Astrocyte of the cerebellum (primary cell): Measurements from ENCODE around the gene CBX8.

Experiments
- DNase-seq: peaks from one replicate; pipeline ENCODE4 v3.0.0-alpha.2; 2011; ENCODE audit warnings: low read depth
- H3K4me3 ChIP-seq: 2 replicates; pipeline ENCODE4 v1.5.1; 2011; ENCODE audit warnings: mild to moderate bottlenecking, low read depth, low read length, moderate library complexity
- in situ Hi-C: cut with HindIII; loops from 2 replicates; pipeline ENCODE4 v1.10.0; 2017; ENCODE audit warnings: low sequenced_read_pairs
- TF ChIP-seq, protein P1 (sequence below): IDR thresholded peaks from 2 replicates; pipeline ENCODE4 v1.5.1; 2012; ENCODE audit warnings: low read length, low read depth, moderate library complexity, mild to moderate bottlenecking; ENCODE audit errors: missing control alignments

CBX8 gene

DNA sequence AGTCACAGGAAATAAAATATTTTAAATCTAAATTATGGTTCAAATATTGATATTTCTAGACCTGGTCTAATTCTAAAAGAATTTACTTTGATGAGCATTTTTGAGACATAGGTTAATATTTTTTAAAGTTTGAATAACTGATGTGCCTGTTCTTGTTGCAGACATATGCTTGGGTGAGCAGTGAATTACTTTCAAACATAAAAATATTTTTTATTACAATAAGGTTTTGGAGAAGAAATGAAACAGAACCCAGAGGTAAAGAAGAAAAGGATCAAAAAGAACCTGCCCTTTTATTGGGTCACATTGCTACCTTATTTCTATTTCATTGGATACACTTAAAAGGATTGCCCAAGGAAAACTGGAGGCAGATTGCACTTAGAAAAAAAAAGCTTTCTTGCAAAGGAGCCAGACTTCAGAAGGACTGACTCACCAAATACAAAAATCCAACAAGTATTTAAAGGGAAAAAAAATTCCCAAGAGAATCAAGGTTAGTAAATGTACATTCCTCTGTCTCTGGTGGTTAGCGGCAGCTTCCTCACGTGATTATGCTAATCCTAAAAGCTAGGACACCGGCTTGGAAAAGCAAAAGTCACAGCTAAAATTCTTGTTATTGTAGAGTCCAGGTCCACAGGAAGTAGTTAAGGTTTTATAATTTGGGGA, 47.6 kb downstream of the CBX8 start:
- no peak overlapping the region for H3K4me3 ChIP-seq
- TF ChIP-seq, protein P1, sequence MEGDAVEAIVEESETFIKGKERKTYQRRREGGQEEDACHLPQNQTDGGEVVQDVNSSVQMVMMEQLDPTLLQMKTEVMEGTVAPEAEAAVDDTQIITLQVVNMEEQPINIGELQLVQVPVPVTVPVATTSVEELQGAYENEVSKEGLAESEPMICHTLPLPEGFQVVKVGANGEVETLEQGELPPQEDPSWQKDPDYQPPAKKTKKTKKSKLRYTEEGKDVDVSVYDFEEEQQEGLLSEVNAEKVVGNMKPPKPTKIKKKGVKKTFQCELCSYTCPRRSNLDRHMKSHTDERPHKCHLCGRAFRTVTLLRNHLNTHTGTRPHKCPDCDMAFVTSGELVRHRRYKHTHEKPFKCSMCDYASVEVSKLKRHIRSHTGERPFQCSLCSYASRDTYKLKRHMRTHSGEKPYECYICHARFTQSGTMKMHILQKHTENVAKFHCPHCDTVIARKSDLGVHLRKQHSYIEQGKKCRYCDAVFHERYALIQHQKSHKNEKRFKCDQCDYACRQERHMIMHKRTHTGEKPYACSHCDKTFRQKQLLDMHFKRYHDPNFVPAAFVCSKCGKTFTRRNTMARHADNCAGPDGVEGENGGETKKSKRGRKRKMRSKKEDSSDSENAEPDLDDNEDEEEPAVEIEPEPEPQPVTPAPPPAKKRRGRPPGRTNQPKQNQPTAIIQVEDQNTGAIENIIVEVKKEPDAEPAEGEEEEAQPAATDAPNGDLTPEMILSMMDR: no peak
- DNase-seq: peak; percentile 32
- in situ Hi-C loops: no loop called here

DNA sequence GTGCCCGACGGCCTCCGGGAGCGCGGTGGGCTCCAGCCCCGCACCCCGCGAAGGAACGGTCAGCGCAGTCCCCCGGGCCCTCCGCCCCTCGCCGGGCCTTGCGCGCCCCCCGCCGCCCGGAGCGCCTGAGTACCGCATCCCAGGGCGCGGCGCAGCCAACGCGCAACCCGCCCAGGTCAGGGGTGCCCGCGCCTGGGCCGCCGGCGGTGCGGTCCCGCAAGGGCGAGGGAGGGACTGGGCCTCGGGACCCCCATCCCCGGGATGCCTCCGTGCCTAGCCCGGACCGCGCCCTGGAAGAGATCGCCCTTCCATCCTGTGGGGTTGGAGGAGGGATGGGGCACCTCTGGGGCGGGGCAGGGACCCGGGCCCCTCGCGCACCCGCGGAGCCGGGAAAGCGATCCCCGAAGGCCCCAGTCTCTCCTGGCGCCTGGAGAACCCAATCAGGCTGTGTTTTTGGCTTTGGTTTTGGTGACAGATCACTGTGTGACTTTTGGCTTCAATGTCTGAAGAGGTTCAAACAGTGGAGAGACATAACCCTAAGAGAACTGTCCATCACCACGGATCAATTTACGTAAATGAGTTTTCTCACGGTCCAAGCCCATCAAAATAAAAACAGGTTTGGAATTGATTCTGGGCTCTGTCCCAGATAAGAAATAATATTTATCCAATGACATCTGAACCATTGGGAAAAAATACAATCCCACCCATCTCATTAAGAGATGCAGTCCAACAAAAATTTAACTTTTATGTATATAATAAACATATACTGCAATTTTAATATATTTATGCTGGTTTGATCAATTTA, 48.4 kb downstream of the CBX8 start:
- no peak overlapping the region for H3K4me3 ChIP-seq
- TF ChIP-seq, protein P1: no peak
- in situ Hi-C loops: no loop called here
- DNase-seq: no peak

DNA sequence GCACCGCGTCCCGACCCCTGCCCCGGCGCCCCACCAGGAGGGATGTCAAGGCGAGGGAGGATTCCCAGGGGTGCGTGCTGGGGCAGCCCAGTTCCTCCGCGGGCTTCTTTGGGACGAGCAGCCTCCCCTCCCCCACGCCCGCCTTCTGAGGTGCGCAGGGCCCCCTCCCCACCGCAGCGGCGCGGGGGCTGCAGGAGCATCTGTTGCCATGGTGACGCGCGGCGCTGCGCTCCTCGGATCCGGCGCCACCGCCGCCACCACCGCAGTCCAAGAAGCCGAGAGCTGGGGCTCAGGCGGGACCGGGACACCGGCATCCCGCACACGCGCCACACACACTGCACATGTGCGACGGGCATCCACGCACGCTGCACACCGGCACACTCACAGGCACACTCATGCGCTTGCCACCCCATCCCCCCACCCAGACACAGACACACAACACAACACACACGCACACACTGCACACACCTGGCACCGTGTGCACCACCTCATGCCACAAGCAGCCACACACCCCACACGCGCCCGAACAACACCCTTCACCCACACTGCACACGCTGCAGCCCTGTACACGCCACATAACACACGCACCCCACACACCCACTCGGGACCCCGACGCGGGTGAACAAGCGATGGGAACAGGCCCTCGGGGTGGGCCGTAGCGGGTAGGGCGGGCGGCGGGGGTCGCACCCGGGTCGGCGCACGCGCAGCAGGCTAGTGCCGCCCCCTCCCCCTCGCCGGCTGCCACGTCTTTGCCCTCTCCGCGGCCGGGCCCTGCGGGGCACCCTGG, 49.2 kb downstream of the CBX8 start:
- no peak for DNase-seq
- TF ChIP-seq, protein P1: no peak
- in situ Hi-C loops: no loop called here
- H3K4me3 ChIP-seq: no peak overlapping the region

DNA sequence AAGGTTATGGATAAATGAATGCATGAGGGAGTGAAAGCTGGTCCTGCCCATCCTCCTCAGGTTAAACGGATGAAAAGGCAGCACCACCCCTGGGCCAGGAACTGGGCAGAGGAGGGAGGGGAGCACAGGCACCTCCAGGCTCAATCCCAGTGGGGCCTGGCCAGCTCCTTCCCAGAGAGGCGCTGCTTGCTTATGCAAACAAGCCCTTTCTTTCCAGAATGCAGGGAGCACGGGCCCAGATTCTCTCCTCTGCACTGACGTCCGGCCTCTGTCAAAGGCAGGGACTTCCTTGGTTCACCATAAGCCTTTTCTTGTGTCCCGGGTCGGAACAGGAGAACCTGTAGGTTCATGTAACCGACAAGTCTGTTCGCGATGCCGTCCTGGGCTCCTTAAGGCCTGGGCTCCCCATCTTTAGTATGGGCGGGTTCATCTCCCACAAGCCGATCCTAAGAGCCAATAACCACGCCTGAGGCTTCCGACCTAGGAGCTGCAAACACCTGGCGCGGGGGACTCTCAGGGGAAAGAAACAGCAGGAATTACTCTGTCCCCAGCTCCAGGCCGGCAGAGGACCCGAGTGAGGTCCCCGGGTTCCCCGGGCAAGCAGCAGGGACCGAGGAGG, 49.9 kb downstream of the CBX8 start:
- TF ChIP-seq, protein P1: no peak
- H3K4me3 ChIP-seq: no peak overlapping the region
- no peak for DNase-seq
- in situ Hi-C loops: no loop called here

DNA sequence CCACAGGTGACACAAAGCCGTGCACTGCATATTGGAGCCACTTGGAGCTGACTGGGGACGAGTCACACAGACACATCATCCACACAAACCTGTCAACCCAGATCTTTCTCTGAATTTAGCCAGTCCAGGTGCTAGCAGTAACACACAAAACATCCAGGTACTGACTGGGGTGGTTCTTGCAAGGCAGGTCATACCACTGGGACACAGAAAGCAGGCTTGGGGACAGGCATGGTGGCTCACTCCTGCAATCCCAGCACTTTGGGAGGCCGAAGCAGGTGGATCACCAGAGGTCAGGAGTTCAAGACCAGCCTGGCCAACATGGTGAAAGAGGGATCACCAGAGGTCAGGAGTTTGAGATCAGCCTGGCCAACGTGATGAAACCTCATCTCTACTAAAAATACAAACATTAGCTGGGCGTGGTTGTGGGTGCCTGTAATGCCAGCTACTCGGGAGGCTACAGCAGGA, 51.2 kb downstream of the CBX8 start:
- H3K4me3 ChIP-seq: no peak overlapping the region
- in situ Hi-C loops: no loop called here

More for the DNA sequence above, 51.2 kb downstream of the CBX8 start:
- DNase-seq: no peak
- TF ChIP-seq, protein P1: no peak
